GM18519 (cell line): ENCODE measurements around the gene SANBR.
"Not testable (repeated sequence)": the region's sequence is repeated elsewhere in the genome, so short reads cannot be mapped to it uniquely, and the experiment has no call there.

Experiments
- ATAC-seq: cut with Tn5 transposase; IDR thresholded peaks from one replicate; pipeline ENCODE4 v1.9.1; 2021; ENCODE audit warnings: mild to moderate bottlenecking, moderate library complexity; ENCODE audit not compliant: unreplicated experiment, low FRiP score

SANBR gene

DNA sequence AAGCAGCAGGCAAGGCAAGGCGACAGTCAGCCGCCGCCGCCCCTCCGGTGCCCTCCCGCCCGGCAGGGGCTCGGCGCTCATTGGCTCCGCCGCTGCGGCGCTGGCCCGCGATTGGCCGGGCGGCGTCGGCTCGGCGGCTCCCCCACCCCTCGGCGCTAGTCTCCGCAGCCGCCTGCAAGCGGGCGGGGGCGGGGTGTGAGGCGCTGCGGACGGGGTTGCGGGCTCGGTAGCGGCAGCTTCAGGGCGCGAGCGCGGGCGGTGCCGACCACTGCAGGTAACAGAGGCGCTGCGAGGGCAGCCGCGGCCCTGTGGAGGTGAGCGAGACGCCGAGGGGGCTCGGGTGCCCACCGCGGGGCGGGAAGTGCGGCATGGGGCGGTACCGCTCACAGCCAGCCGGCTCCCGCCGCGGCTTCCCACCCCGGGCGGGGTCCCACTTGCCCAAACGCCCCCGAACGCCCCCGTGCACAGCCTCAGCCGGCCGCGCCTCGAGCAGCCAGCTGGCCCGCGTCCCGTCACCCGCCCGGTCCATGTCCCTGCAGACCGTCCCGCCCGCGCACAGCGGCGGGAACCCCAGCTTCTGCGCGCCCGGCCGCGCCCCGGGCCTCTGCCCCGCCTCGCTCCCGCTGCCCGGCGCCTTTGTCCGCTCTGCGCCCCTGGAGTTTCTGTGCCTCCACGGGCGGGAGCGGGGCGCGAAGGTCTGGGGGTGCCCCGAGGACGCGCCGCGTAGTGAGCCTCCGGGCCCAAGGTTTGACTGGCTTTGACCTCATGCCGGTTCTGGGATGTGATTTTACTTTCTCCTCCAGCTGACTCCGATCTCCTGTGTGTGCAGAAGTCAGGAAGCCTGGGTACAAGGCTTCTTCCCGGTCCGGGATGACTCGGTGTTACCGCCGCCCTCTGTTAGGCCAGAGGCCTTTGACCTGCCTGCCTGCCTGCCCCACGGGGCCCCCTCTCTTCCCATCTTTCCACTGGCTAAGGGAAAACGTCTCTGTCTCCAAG lies at the start of gene SANBR:
Gene SANBR (plus strand): TSS at position 158 of the 996 bp plus-strand sequence. CDS start 4,480 bp downstream, outside the sequence.
- ATAC-seq: peak; percentile 90

DNA sequence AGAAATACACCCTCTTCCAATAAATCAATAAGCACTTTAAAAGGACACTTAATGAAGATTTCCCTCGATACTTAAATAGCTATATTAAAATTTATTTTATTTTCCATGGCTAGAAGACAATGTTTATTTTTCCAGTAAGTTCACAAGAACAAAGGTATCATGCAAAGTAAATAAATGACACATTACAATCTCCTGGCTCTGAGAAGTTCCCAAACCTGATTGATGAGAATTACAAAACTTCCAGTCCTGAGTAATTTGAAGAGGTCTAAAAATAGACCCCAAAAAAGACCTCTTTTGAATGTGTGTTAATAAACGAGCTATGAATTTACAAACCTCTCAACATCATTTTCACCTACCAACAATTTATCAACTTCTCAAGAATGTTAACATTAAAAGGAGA lies 49.7 kb upstream of the SANBR start:
- ATAC-seq: no peak

GRCh38 chr2:61016392-61017002 lies 49.2 kb upstream of the SANBR start:
- ATAC-seq: peak; percentile 15

DNA sequence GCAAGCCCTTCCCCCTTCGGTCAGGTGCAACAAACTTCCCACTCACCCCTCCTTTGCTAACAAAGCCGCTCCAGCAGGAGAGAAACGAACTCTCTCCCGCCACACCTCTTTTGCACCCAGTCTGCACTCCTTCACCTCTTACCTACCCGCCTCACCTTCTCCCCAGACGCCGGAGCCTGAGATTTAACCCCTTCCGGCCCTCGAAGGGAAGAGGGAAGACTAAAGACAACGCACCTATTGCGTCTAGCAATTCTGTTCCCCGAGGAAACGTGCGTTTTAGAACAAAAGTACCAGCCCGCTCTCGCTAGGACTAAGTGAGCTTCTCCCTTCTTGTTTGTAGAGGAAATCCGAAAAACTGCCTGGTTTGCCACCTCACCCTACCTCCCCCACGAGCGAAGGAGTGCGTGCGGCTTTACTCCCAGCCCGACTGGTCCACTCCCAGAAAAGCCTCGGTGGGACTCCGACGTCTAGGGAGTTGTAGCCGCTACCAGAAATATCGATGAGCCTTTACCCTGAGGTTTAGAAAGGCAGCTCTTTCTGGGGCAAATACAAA lies 48.6 kb upstream of the SANBR start:
- ATAC-seq: peak; percentile 48

DNA sequence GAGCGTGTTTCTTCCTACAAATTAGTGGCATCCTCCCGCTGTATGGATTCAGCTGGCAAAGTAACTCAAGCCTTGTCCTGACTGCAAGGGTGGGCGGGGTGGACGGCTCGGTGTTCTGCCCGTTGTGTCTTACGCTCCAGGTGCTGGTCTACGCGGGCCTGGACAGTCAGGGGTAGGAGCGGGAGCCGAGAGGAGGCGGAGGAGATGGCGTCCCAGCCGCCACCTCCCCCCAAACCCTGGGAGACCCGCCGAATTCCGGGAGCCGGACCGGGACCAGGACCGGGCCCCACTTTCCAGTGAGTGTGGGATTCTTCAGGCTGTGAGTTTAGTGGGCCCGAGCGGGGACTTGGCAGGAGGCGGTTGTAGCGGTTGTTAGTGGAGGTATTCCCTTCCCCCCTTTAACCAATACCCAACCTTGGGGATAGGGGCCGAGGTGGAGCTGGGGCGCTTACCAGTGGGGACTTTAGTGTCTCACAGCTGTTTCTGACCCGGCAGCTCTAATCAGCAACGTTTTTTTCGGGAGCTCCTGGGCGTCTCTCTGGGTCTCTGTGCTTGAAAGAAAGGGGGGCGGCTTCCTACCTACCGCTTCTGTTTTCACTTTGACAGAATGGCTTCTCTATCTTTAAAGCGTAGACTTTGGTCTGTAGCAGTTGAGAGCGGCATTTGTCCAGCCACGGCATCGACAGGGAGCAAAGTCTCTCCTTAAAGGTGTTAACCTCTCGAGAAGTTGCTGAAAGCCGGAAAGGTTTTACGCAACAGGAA lies 47.9 kb upstream of the SANBR start, which contains the start of the genes PEX13 and PUS10:
Gene PEX13 (plus strand): TSS at position 165 of the 762 bp plus-strand sequence. CDS start 40 bp downstream, at position 205.
Gene PUS10 (minus strand): TSS at position 700 of the 762 bp plus-strand sequence. CDS start 6,365 bp downstream, outside the sequence.
- peak; percentile 42 for ATAC-seq

GRCh38 chr2:61018318-61018755 lies 47.3 kb upstream of the SANBR start:
- ATAC-seq: no peak

DNA sequence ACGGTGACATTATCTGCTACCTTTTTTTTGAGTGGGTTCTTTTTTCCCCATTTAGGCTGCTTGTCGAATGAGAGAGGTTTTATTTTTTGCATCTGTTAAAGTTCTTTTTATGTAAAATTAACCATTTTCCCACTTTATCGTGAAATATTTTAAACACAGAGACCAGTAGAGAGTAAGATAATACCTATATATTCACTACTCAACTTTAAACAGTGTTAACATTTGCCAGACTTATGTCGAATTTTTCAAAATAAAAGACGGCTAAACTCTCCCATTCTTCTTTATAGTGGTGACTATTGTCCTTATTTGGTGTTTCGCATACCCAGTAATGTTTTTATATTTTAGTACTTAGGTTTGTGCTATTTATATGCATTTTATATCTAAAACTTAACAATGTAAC lies 46.9 kb upstream of the SANBR start:
- ATAC-seq: no peak

- no peak for ATAC-seq
These were observed 44.4 kb upstream of the SANBR start for GRCh38 chr2:61021228-61021660.

- no peak for ATAC-seq
These were observed 42.0 kb upstream of the SANBR start for GRCh38 chr2:61023670-61024069.

DNA sequence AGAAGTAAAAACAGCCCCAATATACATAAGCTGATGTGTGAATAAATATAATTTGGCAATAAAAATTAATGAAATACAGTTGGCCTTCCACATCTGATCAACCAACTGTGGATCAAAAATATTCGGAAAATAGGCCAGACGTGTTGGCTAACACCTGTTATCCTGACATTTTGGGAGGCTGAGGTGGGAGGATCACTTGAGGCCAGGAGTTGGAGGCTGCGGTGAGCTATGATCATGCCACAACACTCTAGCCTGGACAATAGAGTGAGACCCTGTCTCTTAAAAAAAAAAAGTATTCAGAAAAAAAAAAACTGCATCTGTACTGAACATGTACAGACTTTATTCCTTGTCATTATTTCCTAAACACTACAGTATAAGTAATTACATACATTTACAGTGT lies 36.1 kb upstream of the SANBR start:
- ATAC-seq: no peak

DNA sequence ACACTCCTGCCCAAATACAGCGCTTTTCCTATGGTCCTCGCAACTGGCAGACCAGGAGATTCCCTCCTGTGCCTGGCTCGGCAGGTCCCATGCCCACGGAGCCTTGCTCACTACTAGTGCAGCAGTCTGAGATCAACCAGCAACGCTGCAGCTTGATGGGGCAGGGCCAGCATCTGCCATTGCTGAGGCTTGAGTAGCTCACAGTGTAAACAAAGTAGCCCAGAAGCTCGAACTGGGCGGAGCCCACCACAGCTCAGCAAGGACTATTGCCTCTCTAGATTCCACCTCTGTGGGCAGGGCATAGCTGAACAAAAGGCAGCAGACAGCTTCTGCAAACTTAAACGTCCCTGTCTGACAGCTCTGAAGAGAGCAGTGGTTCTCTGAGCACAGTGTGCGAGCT lies 31.1 kb upstream of the SANBR start:
- ATAC-seq: not testable (repeated sequence)

DNA sequence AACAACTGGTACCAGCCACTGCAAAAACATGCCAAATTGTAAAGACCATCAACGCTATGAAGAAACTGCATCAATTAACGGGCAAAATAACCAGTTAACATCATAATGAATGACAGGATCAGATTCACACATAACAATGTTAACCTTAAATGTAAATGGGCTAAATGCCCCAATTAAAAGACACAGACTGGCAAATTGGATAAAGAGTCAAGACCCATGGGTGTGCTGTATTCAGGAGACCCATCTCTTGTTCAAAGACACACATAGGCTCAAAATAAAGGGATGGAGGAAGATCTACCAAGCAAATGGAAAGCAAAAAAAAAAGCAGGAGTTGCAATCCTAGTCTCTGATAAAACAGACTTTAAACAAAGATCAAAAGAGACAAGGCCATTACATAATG lies 29.0 kb upstream of the SANBR start:
- ATAC-seq: not testable (repeated sequence)

- no peak for ATAC-seq
These were observed 22.9 kb upstream of the SANBR start for GRCh38 chr2:61042807-61043206.

DNA sequence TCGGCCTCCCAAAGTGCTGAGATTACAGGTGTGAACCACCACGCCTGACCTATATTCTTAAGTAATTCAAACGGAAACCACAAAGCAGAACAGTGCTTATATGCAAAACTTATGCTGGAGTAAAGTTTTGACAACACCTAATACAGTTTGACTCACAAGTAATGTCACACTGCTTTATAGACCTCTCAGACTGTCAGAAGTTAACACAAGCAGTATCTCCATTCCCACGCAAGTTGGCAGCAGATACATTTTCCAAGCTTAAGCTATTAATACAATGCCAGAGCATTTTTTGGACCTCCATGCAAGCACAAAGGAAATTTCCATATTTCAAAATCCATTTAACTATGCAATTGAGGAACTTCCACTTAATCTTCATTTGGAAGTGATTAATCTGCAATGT lies 21.0 kb upstream of the SANBR start:
- no peak for ATAC-seq

GRCh38 chr2:61045226-61045625 lies 20.4 kb upstream of the SANBR start:
- no peak for ATAC-seq

- ATAC-seq: no peak
These were observed 19.7 kb upstream of the SANBR start for GRCh38 chr2:61045999-61046398.

- no peak for ATAC-seq
These were observed 10.1 kb upstream of the SANBR start for GRCh38 chr2:61055557-61055956.

DNA sequence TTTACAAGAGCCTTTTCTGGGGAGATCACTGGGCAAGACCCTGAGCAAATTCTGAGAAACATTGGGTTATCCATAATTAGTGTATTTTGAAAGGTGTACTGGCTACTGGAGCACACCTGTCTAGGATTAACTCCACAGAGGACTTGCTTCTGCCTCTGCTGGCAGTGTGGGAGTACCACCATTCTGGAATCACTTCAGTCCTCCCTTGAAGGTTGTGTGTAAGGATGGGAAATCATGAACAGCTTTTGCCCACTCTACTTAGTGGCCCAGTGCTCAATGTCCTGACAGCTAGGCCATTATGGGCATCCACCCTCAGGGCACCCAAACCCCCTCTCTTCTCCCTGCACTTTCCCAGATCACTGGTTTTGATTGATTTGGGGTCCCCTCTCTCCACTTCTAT lies 8.1 kb upstream of the SANBR start:
- no peak for ATAC-seq

DNA sequence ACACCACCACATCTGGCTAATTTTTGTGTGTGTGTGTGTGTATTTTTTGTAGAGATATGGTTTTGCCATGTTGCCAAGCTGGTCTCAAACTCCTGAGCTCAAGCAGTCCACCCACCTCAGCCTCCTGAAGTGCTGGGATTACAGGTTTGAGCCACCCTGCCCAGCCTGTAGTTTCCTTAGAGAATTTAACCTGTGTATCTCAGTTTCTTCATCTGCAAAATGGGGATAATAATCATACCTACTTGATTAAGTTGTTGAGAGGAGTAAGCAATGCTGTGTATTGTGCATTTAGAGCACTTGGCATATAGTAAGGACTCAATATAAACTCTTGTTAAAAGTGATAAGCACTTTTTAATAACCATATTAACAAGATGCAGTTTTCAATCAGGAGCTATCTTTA lies 6.3 kb upstream of the SANBR start:
- ATAC-seq: no peak

DNA sequence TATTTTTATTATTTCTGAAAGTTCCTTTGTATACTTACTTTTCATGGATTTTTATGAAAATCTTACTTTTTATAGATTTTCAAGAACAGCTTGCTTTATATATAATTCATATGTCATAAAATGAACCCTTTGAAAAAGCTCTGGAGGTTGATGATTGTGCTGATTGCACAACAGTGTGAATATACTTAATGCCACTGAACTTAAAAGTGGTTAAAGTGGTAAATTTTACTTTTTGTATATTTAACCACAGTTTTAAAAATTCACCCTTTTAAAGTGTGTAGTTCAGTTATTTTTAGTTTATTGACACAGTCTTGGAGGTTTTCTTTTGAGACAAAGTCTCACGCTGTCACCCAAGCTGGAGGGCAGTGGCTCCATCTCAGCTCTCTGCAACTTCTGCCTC lies 8.4 kb downstream of the SANBR start:
- ATAC-seq: no peak
